Ishikawa (cell line): ENCODE measurements around the gene AGMO.

Source experiments
- CEBPB ChIP-seq: IDR thresholded peaks from 2 replicates; pipeline ENCODE4 v1.6.1; 2012
- CREB1 ChIP-seq: IDR thresholded peaks from 2 replicates; pipeline ENCODE4 v1.6.1; 2012; ENCODE audit warnings: low read depth
- EGR1 ChIP-seq: IDR thresholded peaks from 2 replicates; pipeline ENCODE4 v1.6.1; 2012
- EP300 ChIP-seq: IDR thresholded peaks from 2 replicates; pipeline ENCODE4 v1.6.1; 2012; ENCODE audit warnings: borderline replicate concordance
- FOXM1 ChIP-seq: IDR thresholded peaks from 2 replicates; pipeline ENCODE4 v1.6.1; 2012; ENCODE audit warnings: low read depth, borderline replicate concordance
- NFIC ChIP-seq: IDR thresholded peaks from 2 replicates; pipeline ENCODE4 v1.6.1; 2012
- RAD21 ChIP-seq: IDR thresholded peaks from 2 replicates; pipeline ENCODE4 v1.6.1; 2012; ENCODE audit warnings: low read depth
- TAF1 ChIP-seq: IDR thresholded peaks from 2 replicates; pipeline ENCODE4 v1.6.1; 2012; ENCODE audit warnings: low read depth, mild to moderate bottlenecking
- TCF12 ChIP-seq: IDR thresholded peaks from 2 replicates; pipeline ENCODE4 v1.6.1; 2012; ENCODE audit warnings: low read depth
- TEAD4 ChIP-seq: IDR thresholded peaks from 2 replicates; pipeline ENCODE4 v1.6.1; 2012
- USF1 ChIP-seq: IDR thresholded peaks from 2 replicates; pipeline ENCODE4 v1.6.1; 2012
- YY1 ChIP-seq: IDR thresholded peaks from 2 replicates; pipeline ENCODE4 v1.6.1; 2012; ENCODE audit warnings: low read depth
- ZBTB7A ChIP-seq: IDR thresholded peaks from 2 replicates; pipeline ENCODE4 v1.6.1; 2012; ENCODE audit warnings: low read depth
- TF ChIP-seq, protein P1 (sequence below): IDR thresholded peaks from 2 replicates; pipeline ENCODE4 v1.6.1; 2012; ENCODE audit warnings: low read depth, mild to moderate bottlenecking
- TF ChIP-seq, protein P2 (sequence below): IDR thresholded peaks from 2 replicates; pipeline ENCODE4 v1.6.1; 2012

The AGMO gene

GRCh38 chr7:15601175-15601574, 39.4 kb upstream of the AGMO start:
- TF ChIP-seq TCF12 (no peak), RAD21 (no peak)

DNA sequence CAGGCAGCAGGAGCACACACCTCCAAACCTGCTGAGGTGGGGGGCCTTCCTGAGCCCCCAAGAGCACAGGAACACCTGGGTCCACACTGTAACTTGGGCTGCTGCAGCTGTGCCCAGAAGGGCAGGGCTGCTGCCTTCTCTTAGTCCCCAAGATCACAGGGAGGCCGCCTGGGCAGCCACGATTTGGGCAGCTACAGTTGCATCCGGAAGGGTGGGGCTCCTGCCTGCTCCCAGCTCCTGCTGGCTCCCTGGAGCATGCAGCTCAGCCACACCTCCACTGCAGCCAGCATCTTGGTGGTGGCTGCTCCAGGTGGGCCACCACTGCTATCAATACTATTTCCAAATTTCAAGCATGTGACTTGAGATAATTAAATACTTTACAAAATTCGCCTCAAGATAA, 38.5 kb upstream of the AGMO start:
- no peak for TF ChIP-seq TCF12
- no peak for TF ChIP-seq USF1
- TF ChIP-seq EGR1: no peak
- no peak for TF ChIP-seq ZBTB7A
- no peak for TF ChIP-seq NFIC
- no peak for TF ChIP-seq EP300
- TF ChIP-seq TAF1: no peak
- no peak for TF ChIP-seq RAD21
- TF ChIP-seq, protein P1, sequence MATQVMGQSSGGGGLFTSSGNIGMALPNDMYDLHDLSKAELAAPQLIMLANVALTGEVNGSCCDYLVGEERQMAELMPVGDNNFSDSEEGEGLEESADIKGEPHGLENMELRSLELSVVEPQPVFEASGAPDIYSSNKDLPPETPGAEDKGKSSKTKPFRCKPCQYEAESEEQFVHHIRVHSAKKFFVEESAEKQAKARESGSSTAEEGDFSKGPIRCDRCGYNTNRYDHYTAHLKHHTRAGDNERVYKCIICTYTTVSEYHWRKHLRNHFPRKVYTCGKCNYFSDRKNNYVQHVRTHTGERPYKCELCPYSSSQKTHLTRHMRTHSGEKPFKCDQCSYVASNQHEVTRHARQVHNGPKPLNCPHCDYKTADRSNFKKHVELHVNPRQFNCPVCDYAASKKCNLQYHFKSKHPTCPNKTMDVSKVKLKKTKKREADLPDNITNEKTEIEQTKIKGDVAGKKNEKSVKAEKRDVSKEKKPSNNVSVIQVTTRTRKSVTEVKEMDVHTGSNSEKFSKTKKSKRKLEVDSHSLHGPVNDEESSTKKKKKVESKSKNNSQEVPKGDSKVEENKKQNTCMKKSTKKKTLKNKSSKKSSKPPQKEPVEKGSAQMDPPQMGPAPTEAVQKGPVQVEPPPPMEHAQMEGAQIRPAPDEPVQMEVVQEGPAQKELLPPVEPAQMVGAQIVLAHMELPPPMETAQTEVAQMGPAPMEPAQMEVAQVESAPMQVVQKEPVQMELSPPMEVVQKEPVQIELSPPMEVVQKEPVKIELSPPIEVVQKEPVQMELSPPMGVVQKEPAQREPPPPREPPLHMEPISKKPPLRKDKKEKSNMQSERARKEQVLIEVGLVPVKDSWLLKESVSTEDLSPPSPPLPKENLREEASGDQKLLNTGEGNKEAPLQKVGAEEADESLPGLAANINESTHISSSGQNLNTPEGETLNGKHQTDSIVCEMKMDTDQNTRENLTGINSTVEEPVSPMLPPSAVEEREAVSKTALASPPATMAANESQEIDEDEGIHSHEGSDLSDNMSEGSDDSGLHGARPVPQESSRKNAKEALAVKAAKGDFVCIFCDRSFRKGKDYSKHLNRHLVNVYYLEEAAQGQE: no peak
- TF ChIP-seq, protein P2, sequence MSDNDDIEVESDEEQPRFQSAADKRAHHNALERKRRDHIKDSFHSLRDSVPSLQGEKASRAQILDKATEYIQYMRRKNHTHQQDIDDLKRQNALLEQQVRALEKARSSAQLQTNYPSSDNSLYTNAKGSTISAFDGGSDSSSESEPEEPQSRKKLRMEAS: no peak
- no peak for TF ChIP-seq FOXM1
- no peak for TF ChIP-seq CEBPB
- TF ChIP-seq CREB1: no peak
- no peak for TF ChIP-seq TEAD4
- TF ChIP-seq YY1: no peak

GRCh38 chr7:15594461-15594860, 32.6 kb upstream of the AGMO start:
- TF ChIP-seq TCF12 (no peak), CEBPB (no peak), NFIC (no peak)

DNA sequence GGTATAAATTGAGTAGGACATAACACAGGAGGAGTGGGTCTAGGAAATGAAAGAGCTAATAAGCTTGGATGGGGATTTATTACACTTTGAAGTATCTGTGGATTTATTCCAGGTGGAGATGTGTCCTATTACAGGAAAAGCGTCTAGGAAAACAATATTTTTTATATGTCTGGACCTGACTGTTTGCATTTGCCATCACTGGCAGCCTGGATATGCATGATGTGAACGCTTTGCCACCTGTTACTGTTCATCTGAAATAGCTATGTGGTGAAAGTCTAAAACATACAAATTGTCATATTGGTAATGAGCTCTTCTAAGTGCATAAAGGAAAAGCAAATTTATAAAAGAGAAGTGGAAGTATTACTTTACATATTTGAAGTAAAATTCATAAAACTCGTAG, 31.6 kb upstream of the AGMO start:
- TF ChIP-seq NFIC (no peak), EGR1 (no peak), YY1 (no peak), USF1 (no peak), CEBPB (no peak), RAD21 (no peak), EP300 (no peak), FOXM1 (no peak), TCF12 (no peak), CREB1 (no peak), TEAD4 (no peak), ZBTB7A (no peak), TAF1 (no peak)
- TF ChIP-seq, protein P2: no peak
- TF ChIP-seq, protein P1: no peak

- TF ChIP-seq FOXM1 (no peak), EP300 (no peak), CEBPB (no peak)
Measured at GRCh38 chr7:15586266-15586665, 24.5 kb upstream of the AGMO start.

GRCh38 chr7:15584575-15584974, 22.8 kb upstream of the AGMO start:
- TF ChIP-seq TAF1: no peak
- no peak for TF ChIP-seq EP300
- TF ChIP-seq EGR1: no peak
- TF ChIP-seq YY1: no peak
- no peak for TF ChIP-seq ZBTB7A
- TF ChIP-seq RAD21: no peak
- TF ChIP-seq TCF12: no peak
- TF ChIP-seq, protein P2: no peak
- no peak for TF ChIP-seq TEAD4
- no peak for TF ChIP-seq USF1
- TF ChIP-seq, protein P1: no peak
- no peak for TF ChIP-seq CREB1
